Measurements from ENCODE around the gene SIL1.
"Not testable (repeated sequence)": the region's sequence is repeated elsewhere in the genome, so short reads cannot be mapped to it uniquely, and the experiment has no call there.

The SIL1 gene

GRCh38 chr5:139199321-139199720 lies 1.2 kb upstream of the SIL1 start:
- DNase-seq = no peak

- DNase-seq = no peak
Measured at GRCh38 chr5:139196296-139196956, 1.7 kb downstream of the SIL1 start.

DNA sequence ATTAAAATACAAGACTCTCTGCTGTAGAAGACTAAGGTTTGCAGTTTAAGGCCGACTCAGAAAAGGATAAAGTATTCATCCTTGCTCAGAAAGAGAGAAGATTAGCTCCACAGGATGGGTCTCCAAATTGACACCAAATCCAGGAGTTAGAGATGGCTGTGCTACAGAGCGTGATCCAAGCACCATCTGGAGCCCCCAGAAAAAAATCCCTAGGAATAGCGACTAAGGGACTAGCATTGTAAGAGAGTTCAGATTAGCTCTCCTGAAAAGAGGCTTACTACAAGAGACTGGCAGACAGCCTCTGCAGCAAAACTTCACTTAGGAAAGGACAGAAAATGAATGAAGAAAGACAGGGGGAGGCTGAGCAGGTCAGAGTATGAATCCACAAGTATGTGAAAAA lies 3.7 kb downstream of the SIL1 start:
- DNase-seq = no peak

GRCh38 chr5:139193928-139194327 lies 4.2 kb downstream of the SIL1 start:
- DNase-seq = no peak

GRCh38 chr5:139192906-139193305 lies 5.3 kb downstream of the SIL1 start:
- DNase-seq = not testable (repeated sequence)

- not testable (repeated sequence) for DNase-seq
Measured at GRCh38 chr5:139191954-139192353, 6.2 kb downstream of the SIL1 start.

DNA sequence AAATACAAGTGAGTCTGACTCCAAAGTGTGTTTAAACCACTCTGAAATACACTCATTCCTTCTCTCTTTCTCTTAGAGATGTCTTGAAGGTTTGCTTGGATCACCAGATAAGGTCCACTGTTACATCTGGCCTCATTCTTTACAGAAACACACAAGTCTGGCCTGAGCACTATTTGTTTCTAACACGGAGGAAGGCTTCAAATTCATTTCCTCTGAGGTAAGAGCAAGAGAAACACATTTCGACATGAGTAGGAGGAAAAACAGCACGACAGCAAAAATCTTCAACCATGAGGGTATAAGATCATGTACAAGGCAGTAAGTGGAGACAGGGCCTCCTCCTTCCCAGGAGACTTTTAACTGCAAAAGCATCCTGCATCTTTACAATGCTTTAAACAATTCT lies 8.0 kb downstream of the SIL1 start:
- no peak for DNase-seq

- DNase-seq = no peak
Measured at GRCh38 chr5:139188558-139189270, 9.5 kb downstream of the SIL1 start.

- no peak for DNase-seq
Measured at GRCh38 chr5:139186752-139187326, 11.3 kb downstream of the SIL1 start.

DNA sequence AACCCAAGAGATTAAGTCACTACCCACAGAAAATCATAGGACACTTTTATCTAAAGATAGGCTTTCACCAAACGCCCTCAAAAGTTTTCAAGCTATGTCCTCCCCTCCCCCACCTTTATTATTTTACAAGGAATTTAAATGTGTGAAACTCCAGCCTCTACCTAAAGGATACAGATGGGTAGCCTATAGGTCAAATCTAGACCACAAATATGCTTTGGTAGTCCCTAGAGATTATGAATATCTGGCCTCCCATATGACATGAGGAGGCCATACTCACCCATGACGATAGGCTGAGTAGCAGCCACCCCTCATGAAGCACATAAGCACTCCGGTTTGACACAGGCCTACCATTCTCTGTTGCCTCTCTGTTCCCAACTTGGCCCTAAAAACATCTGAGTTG lies 11.9 kb downstream of the SIL1 start:
- no peak for DNase-seq

DNA sequence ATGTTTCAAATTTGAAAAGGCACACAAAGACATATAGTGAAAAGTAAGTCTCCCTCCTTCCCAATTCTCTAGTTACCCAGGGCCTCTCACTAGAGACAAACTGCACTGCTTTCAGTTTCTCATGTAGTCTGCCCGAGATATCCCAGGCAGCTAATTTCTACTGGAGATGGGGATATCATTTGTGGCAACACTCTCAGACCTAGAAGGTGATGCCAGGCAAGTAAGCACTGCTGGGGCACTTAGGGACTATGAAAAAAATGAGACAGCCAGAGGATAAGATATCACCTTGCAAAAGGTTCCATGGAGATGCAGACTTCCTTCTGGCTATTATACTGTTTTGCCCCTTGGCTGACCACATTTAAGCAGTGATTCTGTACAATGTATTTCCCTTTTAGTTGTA lies 12.6 kb downstream of the SIL1 start:
- no peak for DNase-seq

- no peak for DNase-seq
Measured at GRCh38 chr5:139183502-139183901, 14.7 kb downstream of the SIL1 start.

- DNase-seq = no peak
Measured at GRCh38 chr5:139182528-139183296, 15.5 kb downstream of the SIL1 start.

DNA sequence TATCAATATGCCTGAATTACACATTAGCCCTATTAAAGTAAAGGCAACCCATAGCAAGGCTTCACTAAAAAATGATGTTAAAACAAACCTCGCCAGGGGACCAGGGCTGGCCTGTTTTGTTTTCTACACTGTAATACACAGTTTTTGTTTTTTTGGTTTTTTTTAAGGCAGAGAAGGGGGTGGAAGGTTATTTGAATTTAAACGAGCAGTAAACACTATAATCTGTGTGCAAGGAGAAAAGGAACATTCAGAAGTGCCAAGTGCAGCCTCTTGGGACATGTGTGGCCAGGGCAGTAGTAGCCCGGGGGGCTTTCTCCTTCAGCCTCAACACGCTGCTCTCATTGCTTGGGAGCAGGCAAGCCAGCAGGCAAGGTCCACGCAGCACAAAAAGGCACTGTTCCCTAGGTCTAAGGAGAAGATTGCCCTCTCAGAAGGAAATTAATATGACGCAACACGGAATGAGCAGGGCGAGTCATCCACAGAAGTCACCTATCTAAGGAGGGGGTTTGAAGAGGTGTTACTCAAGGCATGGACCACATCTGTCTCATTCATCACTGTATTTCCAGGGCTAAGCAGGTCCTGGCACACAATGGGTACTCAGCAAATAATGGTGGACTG lies 16.2 kb downstream of the SIL1 start:
- no peak for DNase-seq

DNA sequence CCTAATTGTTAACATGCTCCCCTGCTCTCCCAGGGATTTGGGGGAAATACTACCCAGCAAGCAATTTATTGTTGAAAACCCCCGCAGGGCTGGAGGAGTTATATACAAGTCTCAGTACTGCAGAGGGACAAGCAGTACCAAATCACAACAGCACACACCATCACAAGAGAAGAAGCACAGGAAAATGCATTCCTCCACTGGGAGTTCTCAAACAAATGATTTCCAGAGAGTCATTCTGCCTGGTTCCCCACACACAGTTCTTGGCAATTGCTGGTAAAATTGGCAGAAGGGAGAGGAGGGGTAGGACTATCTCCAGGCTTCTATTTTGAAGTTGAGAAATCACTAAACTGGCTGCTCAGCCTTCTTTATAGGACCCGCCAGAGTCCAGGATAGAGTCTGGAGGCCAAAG lies 16.8 kb downstream of the SIL1 start:
- no peak for DNase-seq

GRCh38 chr5:139180850-139181249 lies 17.3 kb downstream of the SIL1 start:
- DNase-seq = no peak

GRCh38 chr5:139179778-139180513 lies 18.2 kb downstream of the SIL1 start:
- DNase-seq = not testable (repeated sequence)

DNA sequence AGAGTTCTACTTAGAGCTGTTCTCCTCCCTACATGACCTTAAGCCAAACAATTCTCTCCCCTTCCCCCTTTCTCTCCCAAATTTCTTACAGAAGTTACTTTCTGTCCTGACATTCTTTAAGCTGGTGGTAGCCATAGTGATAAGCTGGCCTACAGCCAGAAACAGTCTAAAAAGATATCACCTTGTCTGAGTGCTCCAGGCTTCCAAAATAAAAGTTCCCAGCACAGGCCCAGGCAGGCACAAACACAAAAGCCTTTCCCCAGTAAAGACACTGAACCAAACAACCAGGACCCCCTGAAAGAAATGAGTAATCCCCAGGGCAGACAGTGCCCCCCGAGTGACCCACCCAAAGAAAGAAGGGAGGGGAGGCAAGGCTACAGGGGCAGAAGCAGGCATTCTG lies 19.2 kb downstream of the SIL1 start:
- no peak for DNase-seq

DNA sequence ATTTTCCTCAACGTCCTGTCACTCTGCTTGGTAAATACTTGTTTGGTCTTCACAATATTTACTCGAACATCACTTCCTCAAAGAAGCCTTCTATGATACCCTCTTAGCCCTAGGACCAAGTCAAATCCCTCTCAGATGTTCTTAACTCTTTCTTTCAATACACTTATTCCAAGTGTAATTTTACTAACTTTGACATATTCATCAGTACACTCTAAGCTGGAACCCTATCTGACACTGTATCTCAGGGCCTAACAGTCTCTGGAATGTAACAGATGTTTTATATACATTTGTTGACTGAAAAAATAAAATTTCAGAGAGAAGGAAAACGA lies 19.6 kb downstream of the SIL1 start:
- no peak for DNase-seq

GRCh38 chr5:139177809-139178588 lies 20.2 kb downstream of the SIL1 start:
- DNase-seq = no peak

- DNase-seq = not testable (repeated sequence)
Measured at GRCh38 chr5:139177281-139177680, 20.9 kb downstream of the SIL1 start.

DNA sequence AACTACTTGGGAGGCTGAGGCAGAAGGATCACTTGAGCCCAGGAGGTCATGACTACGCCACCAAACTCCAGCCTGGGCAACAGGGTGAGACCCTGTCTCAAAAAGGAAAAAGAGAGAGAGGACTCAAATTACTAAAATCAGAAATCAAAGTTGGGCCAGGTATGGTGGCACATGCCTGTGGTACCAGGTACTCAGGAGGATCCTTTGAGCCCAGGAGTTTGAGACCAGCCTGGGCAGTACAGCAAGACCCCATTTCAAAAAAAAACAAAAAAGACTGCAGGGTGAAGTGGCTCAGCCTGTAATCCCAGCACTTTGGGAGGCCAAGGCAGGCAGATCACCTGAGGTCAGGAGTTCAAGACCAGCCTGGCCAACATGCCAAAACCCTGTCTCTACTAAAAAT lies 23.8 kb downstream of the SIL1 start:
- DNase-seq = not testable (repeated sequence)

All from NCI-H2107 (cell line).